ENCODE data around the gene BNIP5. TPM values are rescaled to one million over a fixed set of nuclear protein-coding genes. Genes with fewer than 3 reads are reported as not detected.

BNIP5 gene
- total and polyA plus RNA-seq, 2 of the 13 experiments (the other 11 are each of a cell fraction or from before 2014, with no cell fraction given), result not detected

GRCh38 chr6:36334832-36335459, 1.7 kb downstream of the BNIP5 start (continued):
- TF ChIP-seq, protein P1, sequence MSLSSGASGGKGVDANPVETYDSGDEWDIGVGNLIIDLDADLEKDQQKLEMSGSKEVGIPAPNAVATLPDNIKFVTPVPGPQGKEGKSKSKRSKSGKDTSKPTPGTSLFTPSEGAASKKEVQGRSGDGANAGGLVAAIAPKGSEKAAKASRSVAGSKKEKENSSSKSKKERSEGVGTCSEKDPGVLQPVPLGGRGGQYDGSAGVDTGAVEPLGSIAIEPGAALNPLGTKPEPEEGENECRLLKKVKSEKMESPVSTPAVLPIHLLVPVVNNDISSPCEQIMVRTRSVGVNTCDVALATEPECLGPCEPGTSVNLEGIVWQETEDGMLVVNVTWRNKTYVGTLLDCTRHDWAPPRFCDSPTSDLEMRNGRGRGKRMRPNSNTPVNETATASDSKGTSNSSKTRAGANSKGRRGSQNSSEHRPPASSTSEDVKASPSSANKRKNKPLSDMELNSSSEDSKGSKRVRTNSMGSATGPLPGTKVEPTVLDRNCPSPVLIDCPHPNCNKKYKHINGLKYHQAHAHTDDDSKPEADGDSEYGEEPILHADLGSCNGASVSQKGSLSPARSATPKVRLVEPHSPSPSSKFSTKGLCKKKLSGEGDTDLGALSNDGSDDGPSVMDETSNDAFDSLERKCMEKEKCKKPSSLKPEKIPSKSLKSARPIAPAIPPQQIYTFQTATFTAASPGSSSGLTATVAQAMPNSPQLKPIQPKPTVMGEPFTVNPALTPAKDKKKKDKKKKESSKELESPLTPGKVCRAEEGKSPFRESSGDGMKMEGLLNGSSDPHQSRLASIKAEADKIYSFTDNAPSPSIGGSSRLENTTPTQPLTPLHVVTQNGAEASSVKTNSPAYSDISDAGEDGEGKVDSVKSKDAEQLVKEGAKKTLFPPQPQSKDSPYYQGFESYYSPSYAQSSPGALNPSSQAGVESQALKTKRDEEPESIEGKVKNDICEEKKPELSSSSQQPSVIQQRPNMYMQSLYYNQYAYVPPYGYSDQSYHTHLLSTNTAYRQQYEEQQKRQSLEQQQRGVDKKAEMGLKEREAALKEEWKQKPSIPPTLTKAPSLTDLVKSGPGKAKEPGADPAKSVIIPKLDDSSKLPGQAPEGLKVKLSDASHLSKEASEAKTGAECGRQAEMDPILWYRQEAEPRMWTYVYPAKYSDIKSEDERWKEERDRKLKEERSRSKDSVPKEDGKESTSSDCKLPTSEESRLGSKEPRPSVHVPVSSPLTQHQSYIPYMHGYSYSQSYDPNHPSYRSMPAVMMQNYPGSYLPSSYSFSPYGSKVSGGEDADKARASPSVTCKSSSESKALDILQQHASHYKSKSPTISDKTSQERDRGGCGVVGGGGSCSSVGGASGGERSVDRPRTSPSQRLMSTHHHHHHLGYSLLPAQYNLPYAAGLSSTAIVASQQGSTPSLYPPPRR (CRISPR knock-in tag; IDR thresholded peaks at IDR 0.05; ENCODE audit: borderline replicate concordance), result no peak; the same call in 1 of the 2 replicates
- no peak for TF ChIP-seq NFATC3 (CRISPR knock-in tag; IDR thresholded peaks at IDR 0.05)
- TF ChIP-seq HCFC1 (IDR thresholded peaks at IDR 0.05; ENCODE audit: low read depth, low read length), result no peak
- no peak for TF ChIP-seq ZNF777 (CRISPR knock-in tag; IDR thresholded peaks at IDR 0.05)
- TF ChIP-seq ZNF512 (CRISPR knock-in tag; IDR thresholded peaks at IDR 0.05), result no peak
- no peak for TF ChIP-seq PHF8 (CRISPR knock-in tag; IDR thresholded peaks at IDR 0.05)
- TF ChIP-seq HOXA9 (CRISPR knock-in tag; IDR thresholded peaks at IDR 0.05; ENCODE audit: borderline replicate concordance), result no peak
- TF ChIP-seq ZNF737 (CRISPR knock-in tag; IDR thresholded peaks at IDR 0.05; ENCODE audit: borderline replicate concordance), result no peak
- peak; percentile 44; the same call in 1 of the 2 replicates for TF ChIP-seq TGIF2 (CRISPR knock-in tag; IDR thresholded peaks at IDR 0.05)
- TF ChIP-seq ZNF17 (CRISPR knock-in tag; IDR thresholded peaks at IDR 0.05), result no peak
- TF ChIP-seq ATRX (CRISPR knock-in tag; IDR thresholded peaks at IDR 0.05; ENCODE audit: borderline replicate concordance), result 0 out of 2 replicates have a peak, but pooled peaks have one; percentile 43
- no peak for TF ChIP-seq ZNF354B (CRISPR knock-in tag; IDR thresholded peaks at IDR 0.05)
- TF ChIP-seq YY1 (IDR thresholded peaks at IDR 0.05; ENCODE audit: insufficient read depth, insufficient replicate concordance, low read depth, low read length), result no peak
- TF ChIP-seq HINFP (CRISPR knock-in tag; IDR thresholded peaks at IDR 0.05; ENCODE audit: low read depth), result no peak
- TF ChIP-seq ATF3 (CRISPR knock-in tag; IDR thresholded peaks at IDR 0.05), result peak; percentile 64; the same call in 1 of the 2 replicates
- TF ChIP-seq, protein P2, sequence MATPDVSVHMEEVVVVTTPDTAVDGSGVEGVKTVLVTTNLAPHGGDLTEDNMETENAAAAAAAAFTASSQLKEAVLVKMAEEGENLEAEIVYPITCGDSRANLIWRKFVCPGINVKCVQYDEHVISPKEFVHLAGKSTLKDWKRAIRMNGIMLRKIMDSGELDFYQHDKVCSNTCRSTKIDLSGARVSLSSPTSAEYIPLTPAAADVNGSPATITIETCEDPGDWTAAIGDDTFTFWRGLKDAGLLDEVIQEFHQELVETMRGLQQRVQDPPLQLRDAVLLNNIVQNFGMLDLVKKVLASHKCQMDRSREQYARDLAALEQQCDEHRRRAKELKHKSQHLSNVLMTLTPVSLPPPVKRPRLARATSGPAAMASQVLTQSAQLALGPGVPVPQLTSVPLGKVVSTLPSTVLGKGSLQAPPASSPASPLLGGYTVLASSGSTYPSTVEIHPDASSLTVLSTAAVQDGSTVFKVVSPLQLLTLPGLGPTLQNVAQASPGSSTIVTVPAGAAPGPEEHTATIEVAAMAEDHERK (CRISPR knock-in tag; IDR thresholded peaks at IDR 0.05; ENCODE audit: low read depth), result no peak
- no peak for TF ChIP-seq KDM3A (CRISPR knock-in tag; IDR thresholded peaks at IDR 0.05; ENCODE audit: low read depth)
- no peak for TF ChIP-seq ZNF567 (CRISPR knock-in tag; IDR thresholded peaks at IDR 0.05; ENCODE audit: borderline replicate concordance)
- TF ChIP-seq MED8 (CRISPR knock-in tag; IDR thresholded peaks at IDR 0.05; ENCODE audit: insufficient replicate concordance), result no peak
- TF ChIP-seq ZNF232 (CRISPR knock-in tag; IDR thresholded peaks at IDR 0.05; ENCODE audit: borderline replicate concordance), result no peak
- no peak for TF ChIP-seq RARA (CRISPR knock-in tag; IDR thresholded peaks at IDR 0.05)

Data from HepG2 (cell line).